GM18502 (cell line): ENCODE measurements around the gene CLIP2.
"Not testable (repeated sequence)": the region's sequence is repeated elsewhere in the genome, so short reads cannot be mapped to it uniquely, and the experiment has no call there.

Experiments used
- ATAC-seq: cut with Tn5 transposase; IDR thresholded peaks from one replicate; pipeline ENCODE4 v1.9.1; 2021; ENCODE audit warnings: mild to moderate bottlenecking; ENCODE audit not compliant: unreplicated experiment, poor library complexity

Gene CLIP2

DNA sequence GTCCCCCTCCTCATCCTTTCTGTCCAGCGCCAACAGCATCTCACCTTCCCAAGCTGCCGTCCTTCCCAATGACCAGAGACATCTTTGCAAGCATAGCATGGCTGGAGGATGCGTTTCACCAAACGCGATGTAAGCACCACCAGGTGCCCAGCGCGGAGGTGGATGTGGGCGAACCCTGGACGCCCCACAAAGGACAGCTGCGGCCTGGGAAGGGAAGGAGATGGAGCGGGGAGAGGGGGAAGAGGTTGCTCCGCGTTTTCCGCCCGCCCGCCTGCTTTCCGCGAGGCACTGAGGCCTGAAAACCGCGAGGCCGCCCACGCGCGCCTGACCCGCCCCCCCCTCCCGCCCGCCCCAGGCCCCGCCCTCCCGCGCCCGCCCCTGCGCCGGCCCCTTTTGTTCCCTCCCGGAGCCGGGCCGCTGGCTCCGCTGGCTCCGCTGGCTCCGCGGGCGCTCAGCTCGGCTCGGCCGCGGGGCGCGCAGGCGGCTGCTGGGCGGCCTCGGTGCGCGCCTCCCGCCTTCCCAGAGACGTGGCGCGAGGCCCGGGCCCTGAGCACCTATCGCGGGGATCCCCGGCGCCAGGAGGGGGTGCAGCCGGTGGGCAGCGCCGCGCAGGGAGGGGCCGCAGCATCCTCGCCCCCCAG is at the start of gene CLIP2:
CLIP2 (plus strand) TSS at position 390 of the 641 bp plus-strand sequence. CDS start 28,140 bp downstream, outside the sequence.
- peak; percentile 39 for ATAC-seq

DNA sequence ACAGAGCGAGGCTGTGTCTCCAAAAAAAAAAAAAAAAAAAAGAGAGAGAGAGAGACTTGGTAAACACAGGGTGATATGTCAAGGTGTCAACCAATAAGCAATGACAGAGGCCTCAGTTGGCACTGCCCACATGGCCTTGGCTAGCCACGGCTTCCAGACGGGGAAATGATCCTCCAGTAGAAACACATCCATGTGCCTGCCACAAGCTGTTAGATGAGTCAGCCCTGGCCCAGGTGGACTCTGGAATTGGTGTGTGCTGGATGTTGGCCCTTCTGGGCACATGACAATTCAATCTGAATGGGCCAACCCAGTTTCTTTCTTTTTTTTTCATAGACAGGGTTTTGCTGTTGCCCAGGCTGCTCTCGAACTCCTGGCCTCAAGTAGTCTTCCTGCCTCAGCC is 48.7 kb upstream of the CLIP2 start:
- ATAC-seq, result no peak

DNA sequence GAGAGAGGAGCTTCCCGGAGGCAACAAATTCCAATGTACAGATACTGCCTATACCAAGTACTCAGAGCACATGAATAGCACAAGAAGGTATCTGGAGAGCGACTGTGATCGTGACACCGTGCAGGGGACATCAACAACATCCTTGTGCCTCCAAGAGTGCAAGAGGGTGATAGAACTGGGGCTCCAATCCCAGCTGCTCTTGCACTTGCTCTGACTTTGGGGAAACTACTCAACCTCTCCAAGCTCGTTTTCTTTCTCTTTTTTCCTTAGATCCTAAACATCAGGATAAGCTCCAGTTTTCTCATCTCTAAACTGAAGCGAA is 47.1 kb upstream of the CLIP2 start:
- ATAC-seq, result no peak

DNA sequence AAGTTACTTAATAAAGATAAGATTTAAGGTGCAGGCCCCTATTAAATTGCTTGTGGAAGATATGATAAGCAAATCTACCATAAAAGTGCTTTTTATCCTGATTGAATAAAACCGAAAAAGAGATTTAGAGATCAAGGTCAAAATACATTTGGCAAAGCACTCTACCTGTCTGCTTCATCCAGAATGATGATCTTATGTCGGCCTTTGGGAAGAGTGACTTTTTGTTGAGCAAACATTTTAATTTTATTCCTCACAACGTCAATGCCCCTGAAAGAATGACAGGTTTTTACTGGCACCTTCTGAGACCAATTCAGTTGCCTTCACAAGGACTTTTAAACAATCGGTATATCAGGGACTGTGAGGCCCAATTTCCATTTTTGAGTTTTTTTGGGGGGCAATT is 42.7 kb upstream of the CLIP2 start:
- no peak for ATAC-seq

DNA sequence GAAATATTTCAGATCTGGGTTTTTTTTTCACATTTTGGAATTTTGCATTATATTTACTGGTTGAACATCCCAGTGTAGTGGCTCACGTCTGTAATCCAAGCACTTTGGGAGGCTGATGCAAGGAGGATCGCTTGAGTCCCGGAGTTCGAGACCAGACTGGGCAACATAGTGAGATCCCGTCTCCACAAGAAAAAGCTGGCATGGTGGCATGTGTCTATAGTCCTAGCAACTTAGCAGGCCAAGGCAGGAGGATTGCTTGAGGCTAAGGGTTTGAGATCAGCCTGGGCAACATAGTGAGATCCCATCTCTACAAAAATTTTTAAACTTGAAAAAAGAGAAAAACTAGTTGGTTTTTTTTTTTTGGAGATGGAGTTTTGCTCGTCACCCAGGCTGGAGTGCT is 41.1 kb upstream of the CLIP2 start:
- ATAC-seq, result no peak

DNA sequence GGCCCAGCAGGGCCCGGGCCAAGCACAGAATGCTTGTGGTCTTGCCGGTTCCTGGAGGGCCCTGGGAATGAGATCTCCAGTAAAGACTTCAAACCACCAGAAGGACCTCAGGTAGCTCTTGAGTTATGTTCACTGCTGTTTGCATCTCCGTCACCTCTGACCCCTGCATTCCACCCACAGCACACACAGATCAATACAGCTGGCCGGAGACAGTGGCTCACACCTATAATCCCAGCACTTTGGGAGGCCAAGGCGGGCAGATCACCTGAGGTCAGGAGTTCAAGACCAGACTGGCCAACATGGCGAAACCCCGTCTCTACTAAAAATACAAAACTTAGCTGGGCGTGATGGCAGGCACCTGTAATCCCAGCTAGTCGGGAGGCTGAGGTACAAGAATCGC is 40.1 kb upstream of the CLIP2 start:
- ATAC-seq, result not testable (repeated sequence)

DNA sequence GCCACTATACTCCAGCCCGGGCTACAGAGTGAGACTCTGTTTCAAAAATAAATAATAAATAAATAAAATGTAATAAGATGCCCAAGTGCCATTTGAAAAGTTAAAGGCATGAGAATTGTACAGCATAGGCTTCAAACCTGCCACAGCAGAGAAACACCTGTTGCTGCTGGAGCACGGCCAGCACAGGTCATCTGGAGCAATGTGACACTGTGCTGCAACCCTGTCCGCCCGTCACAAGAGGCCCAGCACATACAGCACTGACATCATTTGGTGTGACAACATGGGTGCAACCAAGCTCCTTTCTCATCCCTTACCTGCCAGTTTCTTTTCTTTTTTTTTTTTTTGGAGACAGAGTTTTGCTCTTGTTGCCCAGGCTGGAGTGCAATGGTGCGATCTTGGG is 36.3 kb upstream of the CLIP2 start:
- ATAC-seq, result no peak

DNA sequence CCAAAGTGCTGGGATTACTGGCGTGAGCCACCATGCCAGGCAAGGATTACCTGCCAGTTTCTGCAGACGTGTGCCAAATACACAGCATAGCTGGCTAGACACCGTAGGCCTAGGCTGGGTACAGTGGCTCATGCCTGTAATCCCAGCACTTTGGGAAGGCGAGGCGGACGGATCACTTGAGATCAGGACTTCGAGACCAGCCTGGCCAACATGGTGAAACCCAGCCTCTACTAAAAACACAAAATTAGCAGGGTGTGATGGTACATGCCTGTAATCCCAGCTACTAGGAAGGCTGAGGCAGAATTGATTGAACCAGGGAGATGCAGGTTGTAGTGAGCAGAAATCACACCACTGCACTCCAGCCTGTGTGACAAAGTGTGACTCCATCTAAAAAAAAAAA is 35.9 kb upstream of the CLIP2 start:
- ATAC-seq, result no peak

DNA sequence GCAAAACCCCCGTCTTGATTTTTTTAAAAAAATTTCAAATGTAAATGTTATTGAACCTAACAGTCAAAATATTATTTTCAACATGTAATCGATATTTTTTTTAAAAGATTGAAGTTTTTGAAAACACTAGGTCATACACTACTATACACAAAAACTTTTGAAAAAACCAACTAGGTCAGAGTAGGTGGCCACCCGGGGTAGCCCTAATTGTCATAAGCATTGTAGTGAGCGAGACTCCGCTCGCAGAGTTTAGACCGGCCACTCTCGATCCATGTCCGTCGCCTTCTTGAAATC is 35.4 kb upstream of the CLIP2 start:
- no peak for ATAC-seq

DNA sequence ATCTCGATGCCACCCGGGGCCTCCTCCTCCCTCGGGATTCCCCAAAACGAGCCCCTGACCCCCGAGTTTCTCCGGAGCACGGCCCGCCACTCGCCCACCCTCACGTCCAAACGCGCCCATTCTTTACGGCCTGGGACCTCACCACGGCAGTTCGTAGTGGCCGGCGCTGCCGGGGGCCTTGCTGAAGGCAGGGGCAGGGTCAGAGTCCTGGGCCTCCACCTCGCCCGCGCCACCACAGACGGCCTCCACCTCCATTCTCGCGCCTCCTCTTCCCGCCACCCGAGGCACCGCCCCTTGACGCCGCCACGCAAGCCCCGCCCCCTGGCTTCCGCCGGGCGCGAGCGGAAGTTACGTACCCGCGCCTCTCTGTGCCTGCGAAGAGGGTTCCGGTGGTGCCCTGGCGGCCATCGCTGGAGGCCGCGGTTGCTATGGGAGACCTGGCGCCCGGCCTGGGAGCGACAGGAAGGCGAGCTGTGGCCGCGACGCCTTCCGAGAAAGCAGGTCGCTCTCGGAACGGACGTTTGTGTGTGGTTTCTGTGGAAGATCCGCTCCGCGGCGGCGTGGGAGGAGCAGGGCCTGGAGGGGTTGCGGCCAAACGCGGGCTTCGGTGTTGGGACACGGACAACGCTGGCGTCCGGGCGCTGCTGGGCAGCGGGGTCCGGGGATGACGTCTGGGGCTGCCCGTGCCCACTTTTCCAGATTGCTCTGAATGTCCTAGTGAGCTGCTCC is 34.9 kb upstream of the CLIP2 start, which contains the start of gene RFC2:
RFC2 (minus strand) TSS at position 271 of the 729 bp plus-strand sequence; CDS start at position 255, 16 bp downstream.
- peak; percentile 91 for ATAC-seq

DNA sequence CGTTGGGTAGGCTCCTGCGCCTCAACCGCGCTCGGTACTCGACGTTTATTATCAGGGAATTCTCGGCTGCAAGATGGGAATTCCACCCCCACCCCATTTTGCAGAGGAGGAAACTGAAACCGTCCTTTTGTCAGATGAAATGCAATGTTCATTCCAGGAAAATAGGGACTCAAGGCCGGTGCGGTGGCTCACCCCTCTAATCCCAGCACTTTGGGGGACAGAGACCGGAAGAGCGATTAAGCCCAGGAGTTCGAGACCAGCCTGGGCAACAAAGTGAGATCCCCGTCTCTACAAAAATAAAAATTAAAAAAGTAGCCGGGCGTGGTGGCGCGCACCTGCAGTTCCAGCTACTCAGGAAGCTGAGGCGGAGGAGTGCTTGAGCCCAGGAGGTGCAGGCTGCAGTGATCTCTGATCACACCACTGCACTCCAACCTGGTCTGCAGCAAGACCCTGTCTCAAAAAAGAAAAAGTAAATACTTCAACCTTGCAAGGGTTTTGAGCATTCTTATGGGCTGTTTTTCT is 34.3 kb upstream of the CLIP2 start:
- ATAC-seq, result no peak

DNA sequence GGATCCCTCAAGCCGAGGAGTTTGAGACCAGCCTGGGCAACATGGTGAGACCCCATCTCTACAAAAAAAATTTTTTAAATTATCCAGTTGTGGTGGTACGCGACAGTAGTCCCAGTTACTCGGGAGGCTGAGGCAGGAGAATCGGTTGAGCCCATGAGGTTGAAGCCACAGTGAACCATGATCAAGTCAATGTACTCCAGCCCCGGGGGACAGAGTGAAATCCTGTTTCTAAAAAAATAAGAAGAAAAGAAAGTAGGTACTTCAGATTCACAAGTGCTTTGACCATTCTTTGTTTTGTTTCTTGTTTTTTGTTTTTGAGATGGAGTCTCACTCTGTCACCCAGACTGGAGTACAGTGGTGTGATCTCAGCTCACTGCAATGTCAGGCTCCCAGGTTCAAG is 33.7 kb upstream of the CLIP2 start:
- not testable (repeated sequence) for ATAC-seq

DNA sequence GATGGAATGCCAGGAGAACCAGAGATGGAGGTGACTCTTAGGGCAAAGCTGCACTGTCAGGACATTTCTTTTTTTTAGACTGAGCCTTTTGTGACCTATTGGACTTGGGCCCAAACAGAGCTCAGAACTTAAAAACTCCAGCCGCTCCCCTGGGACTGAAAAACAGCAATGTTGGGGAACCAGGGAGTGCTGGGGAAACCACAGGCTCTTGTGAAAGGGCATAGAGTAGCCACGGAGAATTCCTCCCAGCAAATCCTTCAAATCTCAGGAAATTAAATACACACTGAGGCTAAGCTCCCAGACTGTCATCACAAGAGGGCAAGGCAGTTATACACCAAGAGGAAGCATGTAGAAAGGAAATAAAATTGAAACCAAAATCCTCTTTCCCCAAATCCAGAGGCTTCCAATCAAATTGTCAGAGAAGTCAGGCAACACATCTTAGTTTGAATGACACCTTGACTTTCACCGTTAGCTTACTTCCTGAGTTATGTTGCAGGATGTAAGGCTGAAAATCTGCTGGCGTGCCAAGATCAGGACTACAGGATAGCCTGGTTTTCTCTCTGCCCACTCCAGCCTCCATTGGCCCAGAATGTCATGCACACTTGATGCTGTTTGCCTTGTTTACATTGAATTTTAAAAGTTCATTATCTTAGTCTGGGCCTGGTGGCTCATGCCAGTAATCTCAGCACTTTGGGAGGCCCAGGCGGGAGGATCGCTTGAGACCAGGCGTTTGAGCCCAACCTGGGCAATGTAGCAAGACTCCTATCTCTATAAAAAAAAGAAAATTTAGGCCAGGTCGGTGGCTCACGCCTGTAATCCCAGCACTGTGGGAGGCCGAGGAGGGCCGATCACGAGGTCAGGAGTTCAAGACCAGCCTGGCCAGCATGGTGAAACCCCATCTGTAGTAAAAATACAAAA is 32.5 kb upstream of the CLIP2 start:
- no peak for ATAC-seq

DNA sequence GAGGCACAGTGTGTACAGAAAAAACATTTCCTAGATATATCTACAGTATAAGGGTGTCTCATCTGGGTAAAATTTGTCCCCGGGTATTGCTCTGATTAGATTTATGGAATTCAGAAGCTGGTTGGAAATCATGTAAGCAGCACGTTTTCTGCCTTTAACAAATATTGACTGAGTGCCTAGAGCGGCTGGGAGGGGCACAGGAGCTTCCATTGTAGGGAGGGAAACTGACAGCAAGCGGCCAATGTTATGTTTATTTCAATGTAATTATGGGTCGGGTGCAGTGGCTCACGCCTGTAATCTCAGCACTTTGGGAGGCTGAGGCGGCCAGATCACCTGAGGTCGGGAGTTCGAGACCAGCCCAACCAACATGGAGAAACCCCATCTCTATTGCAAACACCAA is 30.6 kb upstream of the CLIP2 start:
- ATAC-seq, result no peak

DNA sequence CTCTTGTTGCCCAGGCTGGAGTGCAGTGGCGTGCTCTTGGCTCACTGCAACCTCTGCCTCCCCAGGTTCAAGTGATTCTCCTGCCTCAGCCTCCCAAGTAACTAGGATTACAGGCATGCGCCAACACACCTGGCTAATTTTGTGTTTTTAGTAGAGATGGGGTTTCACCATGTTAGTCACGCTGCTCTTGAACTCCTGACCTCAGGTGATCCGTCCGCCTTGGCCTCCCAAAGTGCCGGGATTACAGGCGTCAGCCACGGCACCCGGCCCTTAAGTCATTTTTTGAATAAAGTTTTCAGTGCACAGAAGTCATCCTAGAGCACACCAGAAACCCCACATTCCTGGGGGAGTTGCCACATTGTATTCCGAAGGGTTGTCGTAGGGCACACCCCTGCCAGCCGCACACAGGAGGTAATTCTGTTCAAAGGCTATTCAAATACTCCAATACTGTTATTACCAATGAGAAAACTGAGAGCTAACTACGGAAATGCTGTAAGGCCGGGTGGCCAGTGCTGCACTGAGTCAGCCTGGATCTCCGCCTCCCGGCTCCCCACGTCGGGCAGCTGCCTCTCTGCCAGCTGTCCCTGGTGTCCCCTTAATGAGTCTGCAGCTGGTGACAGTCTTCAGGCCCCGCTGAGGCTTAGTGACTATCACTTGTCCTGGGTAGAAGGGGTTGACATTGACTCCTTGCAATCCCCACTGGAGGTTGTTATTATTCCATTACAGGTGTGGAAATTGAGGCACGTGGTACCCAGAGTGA is 26.4 kb upstream of the CLIP2 start:
- ATAC-seq, result no peak

DNA sequence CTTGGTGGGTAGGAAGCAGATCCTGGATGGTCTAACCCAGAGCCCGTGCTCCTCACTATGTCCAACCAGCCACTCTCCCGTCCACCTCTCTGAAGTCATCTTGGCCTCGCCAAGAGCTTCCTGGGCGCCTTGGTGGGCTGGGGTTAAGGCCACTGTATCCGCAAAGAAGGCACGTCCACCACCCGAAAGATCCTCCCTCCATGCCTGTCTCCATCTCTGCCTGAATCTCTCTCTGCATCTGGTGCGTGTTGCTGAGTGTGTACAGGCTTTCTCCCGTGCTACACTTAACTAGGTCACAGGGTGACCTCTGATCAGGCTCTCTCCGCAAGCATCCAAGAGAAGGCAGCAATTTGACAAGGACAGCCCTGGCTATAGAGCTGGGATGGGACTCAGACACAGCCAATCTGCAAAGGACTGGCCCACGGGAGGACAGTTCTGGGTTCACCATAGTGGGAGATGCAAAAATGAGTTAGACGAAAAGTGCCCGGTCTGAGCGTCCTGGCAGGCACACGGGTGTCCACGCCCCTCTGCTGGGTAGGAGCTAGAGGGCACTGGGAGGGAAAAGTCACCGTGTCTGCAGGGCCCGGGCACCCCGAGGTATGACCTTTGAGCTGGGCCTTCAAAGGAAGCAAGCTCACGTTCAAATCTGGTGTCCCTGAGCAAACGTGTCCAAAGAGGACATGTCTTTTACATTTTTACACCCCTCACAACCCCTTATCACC is 25.6 kb upstream of the CLIP2 start:
- no peak for ATAC-seq

DNA sequence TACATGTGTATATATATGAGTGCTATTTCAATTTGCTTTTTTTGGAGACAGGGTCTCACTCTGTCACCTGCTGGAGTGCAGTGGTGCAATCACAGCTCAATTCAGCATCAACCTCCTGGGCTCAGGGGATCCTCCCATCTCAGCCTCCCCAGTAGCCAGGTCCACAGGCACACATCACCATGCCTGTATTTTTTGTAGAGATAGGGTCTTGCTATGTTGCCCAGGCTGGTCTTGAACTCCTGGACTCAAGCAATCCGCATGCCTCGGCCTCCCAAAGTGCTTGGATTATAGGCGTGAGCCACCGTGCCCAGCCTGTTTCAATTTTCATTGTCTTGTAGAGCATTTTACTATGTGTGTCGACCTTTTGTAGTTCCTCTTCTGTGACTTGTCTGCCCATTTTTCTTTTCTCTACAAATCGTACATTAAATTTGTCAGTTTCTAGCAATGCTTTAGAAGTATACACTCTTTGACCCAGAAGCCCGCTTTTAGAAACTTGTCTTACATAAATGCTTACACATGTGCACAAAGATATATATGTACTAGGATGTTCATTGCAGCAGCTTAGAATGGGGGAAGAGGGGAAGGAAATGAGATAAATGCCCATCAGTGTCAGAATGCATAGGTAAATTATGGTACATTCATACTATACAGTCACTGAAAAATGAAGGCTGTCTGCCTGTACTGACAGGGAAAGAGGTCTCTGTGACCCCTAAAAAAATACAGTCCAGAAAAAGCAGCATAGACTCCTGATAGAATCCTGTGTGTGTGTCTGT is 22.8 kb upstream of the CLIP2 start:
- no peak for ATAC-seq

DNA sequence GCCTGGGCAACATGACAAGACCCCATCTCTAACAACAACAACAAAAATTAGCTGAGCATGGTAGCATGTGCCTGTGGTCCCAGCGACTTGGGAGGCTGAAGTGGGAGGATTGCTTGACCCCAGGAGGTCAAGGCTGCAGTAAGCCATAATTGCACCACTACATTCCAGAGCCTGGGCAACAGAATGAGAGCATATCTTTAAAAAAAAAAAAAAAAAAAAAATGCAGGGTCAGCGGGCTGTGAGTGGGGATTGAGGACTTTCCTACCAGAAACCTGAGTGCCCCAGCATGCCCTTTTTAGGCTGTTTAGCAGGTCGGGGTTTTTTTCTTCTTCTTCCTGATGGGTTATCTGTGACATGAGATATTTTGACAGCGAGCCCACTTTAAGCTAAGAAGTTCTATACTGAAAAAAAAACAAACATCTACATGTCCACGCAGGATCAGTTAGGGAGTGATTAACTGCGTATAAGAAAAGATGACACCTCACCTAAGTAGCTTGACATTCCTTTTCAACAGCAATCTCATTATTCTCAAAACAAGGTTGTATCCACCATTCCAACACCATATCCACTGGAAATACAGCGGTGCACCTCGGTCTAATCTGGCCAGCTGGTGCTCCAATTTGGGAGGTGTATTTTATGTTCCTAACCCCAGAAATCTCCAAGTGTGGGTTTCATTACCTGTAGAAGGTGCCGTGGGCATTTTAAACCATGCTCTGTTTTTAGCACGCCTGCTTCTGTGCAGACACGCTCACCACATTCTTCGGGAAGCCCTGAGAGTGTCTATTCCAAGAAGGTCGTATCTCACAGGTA is 21.2 kb upstream of the CLIP2 start:
- no peak for ATAC-seq
